Adrenal gland (tissue), 5 donors: Measurements from ENCODE around the gene VASP.

Experiments
- POLR2A ChIP-seq, 2 donors: fragments of 450-650 bp; IDR thresholded peaks; one replicate each; pipeline ENCODE4 v1.6.1; 2017; ENCODE audit warnings: antibody characterized with exemption in 2 of 2, mild to moderate bottlenecking in 2 of 2, moderate library complexity in 1 of 2
- TF ChIP-seq, protein P1 (sequence below), 6 experiments: fragments of 450-650 bp in 4 of 6; fragments of 200-600 bp in 2 of 6; sonication (generic) in 1 of 6; IDR thresholded peaks; 1 replicate in 5 of 6; 2 replicates in 1 of 6; pipeline versions ENCODE4 v1.5.1 to v1.8.0; 2016 to 2021; ENCODE audit warnings: antibody characterized with exemption in 6 of 6, mild to moderate bottlenecking in 2 of 6, moderate library complexity in 1 of 6
- donor health status: DM: no; HTN: no; CAD: no.

DNA sequence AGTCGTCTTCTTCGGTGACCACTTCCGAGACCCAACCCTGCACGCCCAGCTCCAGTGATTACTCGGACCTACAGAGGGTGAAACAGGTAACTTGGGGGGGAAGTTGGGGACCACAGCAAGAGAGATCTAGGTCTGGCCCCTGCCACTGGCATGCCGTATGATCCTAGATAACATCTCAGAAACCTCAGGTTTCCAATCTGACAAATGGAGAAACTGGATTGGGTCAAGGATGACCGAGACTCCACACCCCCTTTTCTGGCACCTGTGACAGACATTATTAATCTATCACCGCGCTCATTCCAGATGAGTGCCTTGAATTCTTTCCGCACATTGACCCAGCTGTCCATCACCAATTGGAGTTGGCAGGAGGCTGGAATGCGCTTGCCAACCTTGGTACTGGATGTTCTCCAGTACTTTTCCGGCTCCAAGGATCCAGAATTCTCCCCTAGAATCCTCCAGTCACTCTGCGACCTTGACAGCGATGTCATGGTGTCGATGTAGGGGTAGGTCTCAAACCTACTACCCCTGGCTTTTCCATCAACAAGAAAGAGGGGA, 17.4 kb downstream of the VASP start:
- TF ChIP-seq, protein P1, sequence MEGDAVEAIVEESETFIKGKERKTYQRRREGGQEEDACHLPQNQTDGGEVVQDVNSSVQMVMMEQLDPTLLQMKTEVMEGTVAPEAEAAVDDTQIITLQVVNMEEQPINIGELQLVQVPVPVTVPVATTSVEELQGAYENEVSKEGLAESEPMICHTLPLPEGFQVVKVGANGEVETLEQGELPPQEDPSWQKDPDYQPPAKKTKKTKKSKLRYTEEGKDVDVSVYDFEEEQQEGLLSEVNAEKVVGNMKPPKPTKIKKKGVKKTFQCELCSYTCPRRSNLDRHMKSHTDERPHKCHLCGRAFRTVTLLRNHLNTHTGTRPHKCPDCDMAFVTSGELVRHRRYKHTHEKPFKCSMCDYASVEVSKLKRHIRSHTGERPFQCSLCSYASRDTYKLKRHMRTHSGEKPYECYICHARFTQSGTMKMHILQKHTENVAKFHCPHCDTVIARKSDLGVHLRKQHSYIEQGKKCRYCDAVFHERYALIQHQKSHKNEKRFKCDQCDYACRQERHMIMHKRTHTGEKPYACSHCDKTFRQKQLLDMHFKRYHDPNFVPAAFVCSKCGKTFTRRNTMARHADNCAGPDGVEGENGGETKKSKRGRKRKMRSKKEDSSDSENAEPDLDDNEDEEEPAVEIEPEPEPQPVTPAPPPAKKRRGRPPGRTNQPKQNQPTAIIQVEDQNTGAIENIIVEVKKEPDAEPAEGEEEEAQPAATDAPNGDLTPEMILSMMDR (IDR thresholded peaks at IDR 0.05) = no peak
- TF ChIP-seq POLR2A (IDR thresholded peaks at IDR 0.05) = no peak
